Activated CD4-positive, alpha-beta T cell treated with anti-CD3 and anti-CD28 coated beads, Interleukin-2, Interleukin-4, amounts not matched to agents 100 ng/mL and 50 ng/mL, durations not matched to agents 16 hours and 8 hours (primary cell): ENCODE data around the gene SLC25A46.
"Not testable (repeated sequence)": the region's sequence is repeated elsewhere in the genome, so short reads cannot be mapped to it uniquely, and the experiment has no call there.

Source experiments
- DNase-seq: peaks from one replicate; pipeline ENCODE4 v3.0.0-alpha.2; 2020; ENCODE audit warnings: low spot score

SLC25A46 gene

GRCh38 chr5:110738812-110739651, at the start of gene SLC25A46:
TSS of gene SLC25A46 (plus strand) at chr5:110739007. CDS start at chr5:110739120, 113 bp downstream.
- DNase-seq, result peak; percentile 89

- DNase-seq, result not testable (repeated sequence)
Observed at GRCh38 chr5:110690587-110690986, 48.2 kb upstream of the SLC25A46 start.

DNA sequence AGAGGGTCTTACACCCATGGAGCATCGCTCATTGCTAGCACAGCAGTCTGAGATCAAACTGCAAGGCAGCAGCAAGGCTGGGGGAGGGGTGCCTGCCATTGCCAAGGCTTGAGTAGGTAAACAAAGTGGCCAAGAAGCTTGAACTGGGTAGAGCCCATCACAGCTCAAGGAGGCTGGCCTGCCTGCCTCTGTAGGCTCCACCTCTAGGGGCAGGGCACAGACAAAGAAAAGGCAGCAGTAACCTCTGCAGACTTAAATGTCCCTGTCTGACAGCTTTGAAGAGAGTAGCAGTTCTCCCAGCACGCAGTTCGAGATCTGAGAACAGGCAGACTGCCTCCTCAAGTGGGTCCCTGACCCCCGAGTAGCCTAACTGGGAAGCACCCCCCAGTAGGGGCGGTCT, 46.1 kb upstream of the SLC25A46 start:
- DNase-seq, result not testable (repeated sequence)

GRCh38 chr5:110702300-110702699, 36.5 kb upstream of the SLC25A46 start:
- no peak for DNase-seq

- no peak for DNase-seq
Observed at GRCh38 chr5:110702704-110703103, 36.1 kb upstream of the SLC25A46 start.

DNA sequence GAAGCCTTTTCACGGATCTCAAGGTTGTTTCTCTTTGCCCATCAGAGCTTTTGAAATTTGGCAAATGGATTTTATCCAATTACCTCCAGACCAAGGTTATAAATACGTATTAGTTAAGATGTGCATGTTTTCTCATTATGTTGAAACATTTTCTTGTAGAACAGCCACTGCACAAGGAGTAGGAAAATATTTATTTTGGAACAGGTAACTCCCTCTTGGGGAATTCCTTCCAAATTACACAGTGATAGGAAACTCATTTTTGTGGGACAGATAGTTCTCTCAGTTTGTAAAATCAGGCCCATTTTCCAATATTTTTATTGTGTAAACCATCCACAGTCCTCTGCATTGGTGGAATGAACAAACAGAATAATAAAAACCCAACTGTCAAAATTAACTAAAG, 35.3 kb upstream of the SLC25A46 start:
- DNase-seq, result no peak

GRCh38 chr5:110705349-110705748, 33.5 kb upstream of the SLC25A46 start:
- no peak for DNase-seq

- DNase-seq, result no peak
Observed at GRCh38 chr5:110707260-110707844, 31.5 kb upstream of the SLC25A46 start.

DNA sequence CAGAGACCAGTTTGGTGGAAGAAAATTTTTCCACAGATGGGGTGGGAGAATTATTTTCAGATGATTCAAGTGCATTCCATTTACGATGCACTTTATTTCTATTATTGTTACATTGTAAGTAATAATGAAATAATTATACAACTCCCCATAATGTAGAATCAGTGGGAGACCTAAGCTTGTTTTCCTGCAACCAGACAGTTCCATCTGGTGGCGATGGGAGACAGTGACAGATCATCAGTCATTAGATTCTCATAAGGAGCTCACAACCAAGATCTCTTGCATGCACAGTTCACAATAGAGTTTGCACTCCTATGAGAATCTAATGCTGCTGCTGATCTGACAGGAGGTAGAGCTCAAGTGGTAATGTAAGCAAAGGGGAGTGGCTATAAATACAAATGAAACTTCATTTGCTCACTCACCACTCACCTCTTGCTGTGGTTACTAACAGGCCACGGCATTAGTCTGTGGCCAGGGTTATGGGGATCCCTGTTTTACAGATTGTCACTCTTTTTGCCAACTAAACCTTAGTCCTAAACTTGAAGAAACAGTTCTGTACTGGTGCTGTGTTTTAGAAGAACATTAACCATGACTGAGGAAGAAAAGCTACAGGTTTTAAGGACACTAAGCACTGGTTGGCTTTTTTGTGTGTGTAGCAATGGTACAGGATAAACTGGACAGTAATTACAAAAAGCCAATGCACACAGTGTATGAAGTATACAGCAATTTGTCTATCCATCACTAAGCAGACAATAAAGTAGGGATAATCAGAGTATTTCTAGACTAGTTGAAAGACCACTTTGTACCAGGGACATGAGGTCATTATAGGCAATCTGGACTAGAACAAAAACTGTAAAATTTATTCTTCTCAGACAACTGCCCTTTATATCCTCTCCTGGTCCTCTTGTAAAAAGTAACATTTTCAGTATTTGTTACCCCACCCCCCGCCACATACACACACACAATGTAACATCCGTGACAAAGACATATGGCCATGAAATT, 22.3 kb upstream of the SLC25A46 start:
- no peak for DNase-seq

DNA sequence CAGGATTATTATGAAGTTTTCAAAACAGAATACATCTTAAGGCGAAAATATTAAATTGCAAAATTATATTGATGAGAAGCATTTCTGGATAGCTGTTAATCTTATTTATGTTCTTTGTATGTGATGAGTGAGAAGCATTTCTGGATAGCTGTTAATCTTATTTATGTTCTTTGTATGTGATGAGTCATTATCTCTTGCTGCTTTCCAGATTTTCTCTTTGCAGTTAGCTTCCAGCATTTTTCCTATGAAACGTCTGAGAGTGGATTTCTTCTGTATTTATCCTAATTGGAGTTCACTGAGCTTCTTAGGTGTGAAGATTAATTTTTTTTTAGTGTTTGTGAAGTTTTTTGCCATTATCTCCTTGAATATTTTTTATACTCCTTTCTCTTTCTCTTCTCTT, 20.5 kb upstream of the SLC25A46 start:
- no peak for DNase-seq

- peak; percentile 67 for DNase-seq
Observed at GRCh38 chr5:110726249-110727024, 12.4 kb upstream of the SLC25A46 start, which contains the start of gene TMEM232. TSS of gene TMEM232 (minus strand) at chr5:110726671. CDS start at chr5:110667352, 59,319 bp downstream.

- no peak for DNase-seq
Observed at GRCh38 chr5:110727025-110727314, 11.8 kb upstream of the SLC25A46 start.

DNA sequence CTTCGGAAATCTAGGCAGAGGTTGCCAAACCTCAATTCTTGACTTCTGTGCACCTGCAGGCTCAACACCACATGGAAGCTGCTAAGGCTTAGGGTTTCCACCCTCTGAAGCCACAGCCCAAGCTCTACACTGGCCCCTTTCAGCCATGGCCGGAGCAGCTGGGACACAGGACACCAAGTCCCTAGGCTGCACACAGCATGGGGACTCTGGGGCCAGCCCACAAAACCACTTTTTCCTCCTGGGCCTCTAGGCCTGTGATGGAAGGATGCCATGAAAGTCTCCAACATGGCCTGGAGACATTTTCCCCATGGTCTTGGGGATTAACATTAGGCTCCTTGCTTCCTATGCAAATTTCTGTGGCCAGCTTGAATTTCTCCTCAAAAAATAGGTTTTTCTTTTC, 7.3 kb upstream of the SLC25A46 start:
- DNase-seq, result not testable (repeated sequence)

DNA sequence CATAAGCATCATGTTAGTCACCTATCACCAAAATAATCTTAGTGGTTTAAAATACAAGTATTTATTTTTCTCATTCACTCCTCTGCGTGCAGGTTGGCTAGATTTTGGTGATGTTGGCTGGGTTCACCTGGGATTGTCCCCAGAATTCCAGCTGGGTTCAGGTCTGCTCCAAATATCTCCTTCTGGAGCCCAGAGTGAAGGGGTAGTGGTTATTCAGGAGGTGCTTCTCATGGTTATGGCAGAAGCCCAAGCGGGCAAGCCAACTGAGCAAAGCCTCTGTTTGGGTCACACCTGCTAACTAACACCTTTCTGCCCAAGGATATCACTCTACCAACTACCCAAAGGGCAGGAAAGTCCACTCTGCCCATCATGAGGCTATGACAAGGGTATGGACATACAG, 4.7 kb upstream of the SLC25A46 start:
- DNase-seq, result no peak

GRCh38 chr5:110735556-110735955, 3.3 kb upstream of the SLC25A46 start:
- DNase-seq, result no peak

- DNase-seq, result no peak
Observed at GRCh38 chr5:110736753-110737152, 2.1 kb upstream of the SLC25A46 start.

DNA sequence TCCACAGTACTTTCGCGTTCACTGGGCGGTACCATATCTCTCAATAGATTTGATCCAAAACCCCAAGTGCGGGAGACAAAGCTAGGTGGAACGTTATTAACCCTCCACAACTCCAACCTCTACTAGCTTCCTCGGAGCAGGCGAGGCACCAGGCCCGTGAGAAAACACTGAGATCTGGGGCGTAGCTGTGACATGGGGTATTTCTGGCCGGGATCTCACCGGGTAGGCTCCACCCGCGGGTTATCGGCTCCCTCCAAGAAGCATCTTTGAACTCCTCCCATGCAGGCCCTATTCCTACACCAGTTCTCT, 350 bp upstream of the SLC25A46 start:
- no peak for DNase-seq

DNA sequence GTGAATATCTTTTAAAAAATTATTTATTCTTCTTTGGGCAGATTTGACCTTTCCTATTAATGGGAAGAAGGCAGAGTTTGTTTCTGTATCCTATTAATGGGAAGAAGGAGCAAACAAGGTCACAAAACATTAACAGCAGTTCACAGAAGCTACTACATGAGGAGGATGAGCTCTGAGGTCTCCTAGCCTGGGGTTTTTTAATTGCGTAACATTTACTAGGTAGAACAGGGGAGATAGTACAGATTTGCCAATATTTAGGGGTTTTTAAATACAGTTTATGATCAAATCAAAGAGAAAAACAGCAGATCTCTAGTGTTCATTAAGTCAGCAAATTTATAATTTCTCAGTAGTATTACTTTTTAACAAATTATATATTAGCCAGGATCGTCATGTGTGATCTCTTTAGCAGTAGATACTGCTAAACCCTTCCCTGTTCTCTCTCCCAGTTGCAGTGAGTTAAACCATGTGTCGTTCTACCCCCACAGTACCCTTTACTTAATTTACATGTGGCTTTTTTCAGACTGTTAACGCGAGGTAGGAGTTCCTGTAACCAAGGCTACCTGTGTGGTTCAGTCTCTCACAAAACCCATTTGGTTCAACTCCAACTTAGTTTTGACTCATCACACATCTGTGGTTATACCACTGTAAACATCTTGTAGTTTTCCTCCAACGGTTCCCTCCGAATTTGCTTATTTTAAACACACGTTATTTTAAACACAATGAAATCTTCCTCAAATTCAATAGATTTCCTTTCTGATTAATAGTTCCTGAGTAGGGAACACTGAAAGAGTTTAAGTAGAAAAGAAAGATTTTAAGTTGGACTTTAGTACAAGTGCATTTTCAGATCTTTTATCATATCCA, 13.3 kb downstream of the SLC25A46 start:
- peak; percentile 87 for DNase-seq

GRCh38 chr5:110752953-110753352, 14.1 kb downstream of the SLC25A46 start:
- DNase-seq, result peak; percentile 58

- no peak for DNase-seq
Observed at GRCh38 chr5:110753600-110753999, 14.8 kb downstream of the SLC25A46 start.

GRCh38 chr5:110754181-110754580, 15.4 kb downstream of the SLC25A46 start:
- DNase-seq, result no peak
